GM12865 (cell line): ENCODE results near the gene ACTA1.

Source experiments
- DNase-seq: peaks from one replicate; pipeline ENCODE4 v3.0.0; 2010; ENCODE audit warnings: low read depth
- H3K4me3 ChIP-seq: 2 replicates; pipeline ENCODE4 v1.5.1; 2011; ENCODE audit warnings: mild to moderate bottlenecking, low read depth, low read length, control low read depth
- TF ChIP-seq, protein P1 (sequence below): IDR thresholded peaks from 2 replicates; pipeline ENCODE4 v1.5.1; 2011; ENCODE audit warnings: low read length, control low read depth, low read depth, inconsistent platforms; ENCODE audit not compliant: insufficient read depth; ENCODE audit errors: missing control alignments

The ACTA1 gene

DNA sequence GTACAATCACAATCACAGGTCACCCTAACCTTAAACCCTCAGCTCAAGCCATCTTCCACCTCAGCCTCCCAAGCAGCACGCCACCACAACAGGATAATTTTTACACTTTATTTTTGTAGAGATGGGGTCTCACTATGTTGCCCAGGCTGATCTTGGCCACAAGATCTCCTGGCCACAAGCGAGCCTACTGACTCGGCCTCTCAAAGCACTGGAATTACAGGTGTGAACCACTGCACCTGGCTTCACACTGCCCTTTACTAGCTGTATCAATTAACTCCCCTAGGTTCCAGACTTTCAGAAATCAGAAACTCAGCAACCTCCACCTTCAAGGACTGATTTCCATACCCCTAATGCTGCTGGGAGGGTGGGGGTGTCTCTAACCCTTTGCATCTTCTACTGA is 37.3 kb upstream of the ACTA1 start:
- TF ChIP-seq, protein P1, sequence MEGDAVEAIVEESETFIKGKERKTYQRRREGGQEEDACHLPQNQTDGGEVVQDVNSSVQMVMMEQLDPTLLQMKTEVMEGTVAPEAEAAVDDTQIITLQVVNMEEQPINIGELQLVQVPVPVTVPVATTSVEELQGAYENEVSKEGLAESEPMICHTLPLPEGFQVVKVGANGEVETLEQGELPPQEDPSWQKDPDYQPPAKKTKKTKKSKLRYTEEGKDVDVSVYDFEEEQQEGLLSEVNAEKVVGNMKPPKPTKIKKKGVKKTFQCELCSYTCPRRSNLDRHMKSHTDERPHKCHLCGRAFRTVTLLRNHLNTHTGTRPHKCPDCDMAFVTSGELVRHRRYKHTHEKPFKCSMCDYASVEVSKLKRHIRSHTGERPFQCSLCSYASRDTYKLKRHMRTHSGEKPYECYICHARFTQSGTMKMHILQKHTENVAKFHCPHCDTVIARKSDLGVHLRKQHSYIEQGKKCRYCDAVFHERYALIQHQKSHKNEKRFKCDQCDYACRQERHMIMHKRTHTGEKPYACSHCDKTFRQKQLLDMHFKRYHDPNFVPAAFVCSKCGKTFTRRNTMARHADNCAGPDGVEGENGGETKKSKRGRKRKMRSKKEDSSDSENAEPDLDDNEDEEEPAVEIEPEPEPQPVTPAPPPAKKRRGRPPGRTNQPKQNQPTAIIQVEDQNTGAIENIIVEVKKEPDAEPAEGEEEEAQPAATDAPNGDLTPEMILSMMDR: no peak
- H3K4me3 ChIP-seq: no peak overlapping the region
- DNase-seq: no peak

DNA sequence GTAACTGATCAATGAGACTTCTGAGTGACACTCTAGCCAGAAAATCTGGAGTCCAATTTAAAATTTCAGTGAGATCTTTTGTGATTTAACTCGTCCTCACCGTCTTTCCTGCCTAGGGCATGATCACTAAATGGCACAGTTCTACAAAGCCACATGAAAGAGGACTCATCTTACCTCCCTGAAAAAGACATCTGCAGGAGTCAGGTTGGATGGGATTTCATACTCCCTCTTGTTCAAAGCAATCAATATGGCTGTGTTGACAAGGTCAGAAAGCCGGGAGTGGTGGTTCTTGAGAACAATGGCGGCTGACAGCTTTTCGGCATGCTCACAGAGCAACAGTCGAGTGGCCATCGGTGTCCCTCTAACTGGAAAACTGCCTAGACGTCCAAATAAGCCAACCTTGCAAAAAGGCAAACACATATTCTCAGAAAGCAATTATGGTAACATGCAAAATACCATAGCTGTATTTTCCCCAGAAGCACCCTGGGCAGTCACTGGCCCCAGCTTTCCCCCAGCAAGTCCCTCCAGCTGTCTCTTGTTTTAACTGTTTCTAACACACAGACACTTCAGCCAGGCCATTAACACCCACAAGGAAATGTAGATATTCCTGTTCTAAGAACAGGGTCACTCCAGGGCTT is 36.6 kb upstream of the ACTA1 start:
- no peak overlapping the region for H3K4me3 ChIP-seq
- TF ChIP-seq, protein P1: no peak
- no peak for DNase-seq

GRCh38 chr1:229466887-229467286 is 33.0 kb upstream of the ACTA1 start:
- H3K4me3 ChIP-seq: no peak overlapping the region
- no peak for DNase-seq
- TF ChIP-seq, protein P1: no peak

DNA sequence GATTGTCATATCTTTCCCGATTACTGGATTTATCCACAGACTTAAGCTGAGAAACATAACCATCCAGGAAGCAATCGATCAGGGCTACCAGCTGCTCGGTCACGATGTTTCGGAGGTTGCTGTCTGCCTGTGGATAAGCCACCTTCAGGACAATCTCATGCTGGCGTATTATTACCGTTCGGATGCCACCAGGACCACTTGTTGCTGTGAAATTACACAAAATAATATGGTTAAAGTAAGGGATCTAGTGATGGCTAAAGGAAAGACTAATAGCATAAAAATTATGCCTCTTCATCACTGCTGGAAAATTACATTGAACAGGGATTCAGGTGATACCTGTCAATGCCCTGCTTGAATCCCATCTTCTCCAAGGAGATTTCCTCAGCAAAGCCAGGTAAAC is 30.8 kb upstream of the ACTA1 start:
- TF ChIP-seq, protein P1: no peak
- no peak overlapping the region for H3K4me3 ChIP-seq
- no peak for DNase-seq

GRCh38 chr1:229461032-229461668 is 27.3 kb upstream of the ACTA1 start:
- DNase-seq: no peak
- H3K4me3 ChIP-seq: no peak overlapping the region
- TF ChIP-seq, protein P1: no peak

DNA sequence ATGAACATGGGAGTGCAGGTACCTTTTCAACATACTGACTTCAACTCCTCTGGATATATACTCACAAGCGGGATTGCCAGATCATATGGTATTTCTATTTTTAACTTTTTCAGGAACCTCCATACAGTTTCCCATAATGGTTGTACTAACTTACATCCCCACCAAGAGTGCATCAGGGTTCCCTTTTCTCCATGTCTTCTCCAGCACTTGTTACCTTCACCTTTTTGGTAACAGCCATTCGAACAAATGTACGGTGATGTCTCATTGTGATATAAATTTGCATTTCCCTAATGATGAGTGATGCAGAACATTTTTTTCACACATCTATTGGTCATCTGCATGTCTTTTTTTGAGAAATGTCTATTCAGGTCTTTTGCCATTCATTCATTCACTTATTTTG is 25.9 kb upstream of the ACTA1 start:
- no peak for DNase-seq
- no peak overlapping the region for H3K4me3 ChIP-seq
- TF ChIP-seq, protein P1: no peak

- H3K4me3 ChIP-seq: no peak overlapping the region
- TF ChIP-seq, protein P1: no peak
- no peak for DNase-seq
Measured at GRCh38 chr1:229457436-229457835, 23.5 kb upstream of the ACTA1 start.
